Peyer's patch (tissue), 4 donors: ENCODE results near the gene CASKIN1.

Source experiments
- CTCF ChIP-seq, 6 experiments: fragments of 450-650 bp in 4 of 6; fragments of 200-600 bp in 2 of 6; sonication (generic) in 1 of 6; IDR thresholded peaks; one replicate each; pipeline ENCODE4 v1.5.1; 2017 to 2019; ENCODE audit warnings: antibody characterized with exemption in 6 of 6, mild to moderate bottlenecking in 3 of 6, moderate library complexity in 1 of 6
- POLR2A ChIP-seq, 2 donors: fragments of 450-650 bp; IDR thresholded peaks; one replicate each; pipeline ENCODE4 v1.5.1; 2017; ENCODE audit warnings: antibody characterized with exemption in 2 of 2, mild to moderate bottlenecking in 2 of 2, moderate library complexity in 2 of 2

DNA sequence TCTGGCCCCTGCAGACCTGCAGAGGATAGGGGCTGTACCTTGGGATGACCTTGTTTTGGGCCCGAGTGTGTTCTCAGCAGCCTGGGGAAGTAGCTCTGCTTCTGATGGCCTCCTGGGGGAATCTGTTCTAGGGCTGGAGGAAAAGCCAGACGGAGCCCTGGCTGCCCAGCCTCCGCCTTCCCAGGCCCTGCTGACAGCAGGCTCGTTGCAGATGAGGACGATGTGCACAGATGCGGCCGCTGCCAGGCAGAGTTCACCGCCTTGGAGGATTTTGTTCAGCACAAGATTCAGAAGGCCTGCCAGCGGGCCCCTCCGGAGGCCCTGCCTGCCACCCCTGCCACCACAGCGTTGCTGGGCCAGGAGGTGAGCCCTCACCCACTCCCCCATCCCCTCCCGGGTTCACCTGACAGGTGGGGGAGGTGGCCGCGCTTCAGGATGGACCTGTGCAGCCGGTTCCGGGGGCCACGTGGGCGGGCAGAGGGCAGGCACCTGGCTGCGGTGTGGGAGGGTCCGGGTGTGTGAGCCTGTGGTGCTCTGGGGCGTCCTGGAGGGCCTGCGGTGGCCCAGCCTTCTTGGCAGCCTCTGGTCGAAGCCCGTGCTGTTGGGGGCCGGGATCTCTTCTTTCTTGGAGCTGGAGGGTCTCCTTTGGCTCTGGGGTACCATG, 31.9 kb upstream of the CASKIN1 start:
- TF ChIP-seq POLR2A (IDR thresholded peaks at IDR 0.05) = no peak
- TF ChIP-seq CTCF (IDR thresholded peaks at IDR 0.05) = no peak
